ENCODE measurements around the gene C5orf46. TPM values are rescaled to one million over a fixed set of nuclear protein-coding genes. Genes with fewer than 3 reads are reported as not detected.
A peak's percentile ranks its signal among the peaks of the same experiment; 100 is the strongest.

Gene C5orf46
- polyA plus RNA-seq, 3 donors, result not detected

- H3K9me3 Mint-ChIP-seq, result peaks cover 0 to 7% (median 2%) of the 10 kb centered on the region in 7 donors
- no peaks in the 10 kb centered on the region for H3K27me3 Mint-ChIP-seq (ENCODE audit: low read depth in 3 of 3)
- Histone ChIP-seq H3K9me3 (replicated peaks in 1 of 2; ENCODE audit: control insufficient read depth in 1 of 2, insufficient read depth in 1 of 2, low read length in 2 of 2) (no peaks in the 10 kb centered on the region), H3K36me3 (replicated peaks in 1 of 2; ENCODE audit: control insufficient read depth in 1 of 2, insufficient read depth in 2 of 2, low read length in 2 of 2) (no peaks in the 10 kb centered on the region), H3K4me2 (replicated peaks; ENCODE audit: extremely low read depth, low read length, poor library complexity, severe bottlenecking) (peak overlapping the region; percentile 9), H3K27ac (ENCODE audit: low read depth in 1 of 2, low read length in 2 of 2) (peak overlapping the region in 1 of 2 donors; percentile 45), H3K4me3 (replicated peaks in 1 of 3; ENCODE audit: low read depth in 2 of 3, low read length in 3 of 3) (no peak overlapping the region), H3K79me2 (ENCODE audit: insufficient read depth, low read length) (no peaks in the 10 kb centered on the region), H3K27me3 (ENCODE audit: control insufficient read depth in 2 of 2, insufficient read depth in 2 of 2, low read length in 2 of 2) (no peaks in the 10 kb centered on the region), H3K9ac (ENCODE audit: insufficient read depth, low read length, poor library complexity, severe bottlenecking) (no peak overlapping the region), H2AFZ (ENCODE audit: insufficient read depth, low read depth, low read length, poor library complexity, severe bottlenecking) (no peak overlapping the region), H4K20me1 (ENCODE audit: insufficient read depth, low read length) (no peaks in the 10 kb centered on the region), H3K4me1 (ENCODE audit: control insufficient read depth in 1 of 2, insufficient read depth in 2 of 2, low read length in 2 of 2) (peaks cover 17 to 41% of the 10 kb centered on the region in 2 donors)
- peaks cover 39% of the 10 kb centered on the region for H3K4me1 Mint-ChIP-seq
- TF ChIP-seq CTCF (IDR thresholded peaks at IDR 0.05), result no peak
- H3K4me3 Mint-ChIP-seq, result no peak overlapping the region
- H3K36me3 Mint-ChIP-seq, result no peaks in the 10 kb centered on the region
- intact Hi-C loops (cut with micrococcal nuclease), result loop anchor here in 1 of 2 donors (10.0 kb wide), 1 partner anchor 76 kb away; no protein-coding TSS in a partner anchor
- H3K27ac Mint-ChIP-seq, result peak overlapping the region in 3 of 7 donors; percentile 12 to 76 (median 73)
- DNase-seq, result peak in 2 of 3 donors; percentile 49 to 56
- 20% methylated on average over 1 of the region's 2 CpGs for WGBS (ENCODE audit: insufficient coverage)
Observed at GRCh38 chr5:147930769-147931168, 24.4 kb upstream of the C5orf46 start.

GRCh38 chr5:147927901-147928300 lies 21.6 kb upstream of the C5orf46 start:
- no peaks in the 10 kb centered on the region for H3K79me2 ChIP-seq (ENCODE audit: insufficient read depth, low read length)
- Mint-ChIP-seq H3K27me3 (ENCODE audit: low read depth in 3 of 3) (no peaks in the 10 kb centered on the region), H3K27ac (peak overlapping the region; percentile 33 to 88 (median 75)), H3K4me3 (peak overlapping the region; percentile 50 to 80), H3K9me3 (peaks cover 0 to 7% (median 2%) of the 10 kb centered on the region in 7 donors), H3K4me1 (peaks cover 39% of the 10 kb centered on the region), H3K36me3 (no peaks in the 10 kb centered on the region)
- no peak overlapping the region for H3K9ac ChIP-seq (ENCODE audit: insufficient read depth, low read length, poor library complexity, severe bottlenecking)
- TF ChIP-seq CTCF (IDR thresholded peaks at IDR 0.05), result no peak
- H2AFZ ChIP-seq (ENCODE audit: insufficient read depth, low read depth, low read length, poor library complexity, severe bottlenecking), result no peak overlapping the region
- H4K20me1 ChIP-seq (ENCODE audit: insufficient read depth, low read length), result no peaks in the 10 kb centered on the region
- no CpG with 5 or more reads among the region's 3 CpGs for WGBS (ENCODE audit: insufficient coverage)
- H3K4me2 ChIP-seq (replicated peaks; ENCODE audit: extremely low read depth, low read length, poor library complexity, severe bottlenecking), result peak overlapping the region; percentile 66
- peak in 2 of 3 donors; percentile 8 to 23 for DNase-seq
- peak overlapping the region in 1 of 2 donors; percentile 59 for H3K27ac ChIP-seq (ENCODE audit: low read depth in 1 of 2, low read length in 2 of 2)
- H3K27me3 ChIP-seq (ENCODE audit: control insufficient read depth in 2 of 2, insufficient read depth in 2 of 2, low read length in 2 of 2), result no peaks in the 10 kb centered on the region
- H3K4me1 ChIP-seq (ENCODE audit: control insufficient read depth in 1 of 2, insufficient read depth in 2 of 2, low read length in 2 of 2), result peaks cover 17 to 41% of the 10 kb centered on the region in 2 donors
- H3K4me3 ChIP-seq (replicated peaks in 1 of 3; ENCODE audit: low read depth in 2 of 3, low read length in 3 of 3), result peak overlapping the region in 2 of 3 experiments; percentile 40 to 50
- H3K9me3 ChIP-seq (replicated peaks in 1 of 2; ENCODE audit: control insufficient read depth in 1 of 2, insufficient read depth in 1 of 2, low read length in 2 of 2), result no peaks in the 10 kb centered on the region
- H3K36me3 ChIP-seq (replicated peaks in 1 of 2; ENCODE audit: control insufficient read depth in 1 of 2, insufficient read depth in 2 of 2, low read length in 2 of 2), result no peaks in the 10 kb centered on the region
- intact Hi-C loops (cut with micrococcal nuclease), result no loop called here
